ENCODE data around the gene CEP290.

DNA sequence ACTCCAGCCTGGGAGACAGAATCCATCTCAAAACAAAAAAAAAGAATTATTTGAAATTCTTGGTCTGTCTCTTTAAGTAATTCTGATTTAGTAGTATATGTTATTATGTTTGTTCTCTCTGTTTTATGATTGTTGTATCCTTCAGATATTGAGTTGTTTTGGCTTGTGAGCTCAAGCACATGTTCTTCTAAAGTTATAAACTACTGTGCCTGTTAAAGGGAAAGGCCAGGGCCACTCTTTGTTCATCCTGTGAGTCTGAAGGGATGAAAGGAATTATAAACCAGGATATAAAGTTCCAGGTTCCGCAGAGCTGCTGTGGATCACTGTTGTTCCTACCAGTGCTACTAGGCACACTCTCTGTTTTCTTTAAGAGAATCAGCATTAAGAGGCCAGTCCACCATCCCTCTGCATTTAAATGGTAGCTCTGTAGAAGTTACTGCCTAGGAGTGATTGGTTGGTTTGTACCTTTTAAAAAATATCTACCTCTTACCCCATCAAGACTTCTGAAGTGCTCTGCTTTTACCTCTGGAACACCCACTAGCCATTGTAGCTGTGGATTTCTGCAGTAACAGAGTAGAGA, 14.3 kb upstream of the CEP290 start:
- TF ChIP-seq KLF7 (tag by site-specific recombination; IDR thresholded peaks at IDR 0.05; ENCODE audit: borderline replicate concordance) (no peak), ZNF121 (tag by site-specific recombination; IDR thresholded peaks at IDR 0.05) (no peak), ZBTB20 (tag by site-specific recombination; IDR thresholded peaks at IDR 0.05) (no peak), ZNF133 (tag by site-specific recombination; IDR thresholded peaks at IDR 0.05) (no peak)
- TF ChIP-seq, protein P1, sequence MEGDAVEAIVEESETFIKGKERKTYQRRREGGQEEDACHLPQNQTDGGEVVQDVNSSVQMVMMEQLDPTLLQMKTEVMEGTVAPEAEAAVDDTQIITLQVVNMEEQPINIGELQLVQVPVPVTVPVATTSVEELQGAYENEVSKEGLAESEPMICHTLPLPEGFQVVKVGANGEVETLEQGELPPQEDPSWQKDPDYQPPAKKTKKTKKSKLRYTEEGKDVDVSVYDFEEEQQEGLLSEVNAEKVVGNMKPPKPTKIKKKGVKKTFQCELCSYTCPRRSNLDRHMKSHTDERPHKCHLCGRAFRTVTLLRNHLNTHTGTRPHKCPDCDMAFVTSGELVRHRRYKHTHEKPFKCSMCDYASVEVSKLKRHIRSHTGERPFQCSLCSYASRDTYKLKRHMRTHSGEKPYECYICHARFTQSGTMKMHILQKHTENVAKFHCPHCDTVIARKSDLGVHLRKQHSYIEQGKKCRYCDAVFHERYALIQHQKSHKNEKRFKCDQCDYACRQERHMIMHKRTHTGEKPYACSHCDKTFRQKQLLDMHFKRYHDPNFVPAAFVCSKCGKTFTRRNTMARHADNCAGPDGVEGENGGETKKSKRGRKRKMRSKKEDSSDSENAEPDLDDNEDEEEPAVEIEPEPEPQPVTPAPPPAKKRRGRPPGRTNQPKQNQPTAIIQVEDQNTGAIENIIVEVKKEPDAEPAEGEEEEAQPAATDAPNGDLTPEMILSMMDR (tag by site-specific recombination; IDR thresholded peaks at IDR 0.05): no peak
- TF ChIP-seq, protein P2, sequence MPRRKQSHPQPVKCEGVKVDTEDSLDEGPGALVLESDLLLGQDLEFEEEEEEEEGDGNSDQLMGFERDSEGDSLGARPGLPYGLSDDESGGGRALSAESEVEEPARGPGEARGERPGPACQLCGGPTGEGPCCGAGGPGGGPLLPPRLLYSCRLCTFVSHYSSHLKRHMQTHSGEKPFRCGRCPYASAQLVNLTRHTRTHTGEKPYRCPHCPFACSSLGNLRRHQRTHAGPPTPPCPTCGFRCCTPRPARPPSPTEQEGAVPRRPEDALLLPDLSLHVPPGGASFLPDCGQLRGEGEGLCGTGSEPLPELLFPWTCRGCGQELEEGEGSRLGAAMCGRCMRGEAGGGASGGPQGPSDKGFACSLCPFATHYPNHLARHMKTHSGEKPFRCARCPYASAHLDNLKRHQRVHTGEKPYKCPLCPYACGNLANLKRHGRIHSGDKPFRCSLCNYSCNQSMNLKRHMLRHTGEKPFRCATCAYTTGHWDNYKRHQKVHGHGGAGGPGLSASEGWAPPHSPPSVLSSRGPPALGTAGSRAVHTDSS (tag by site-specific recombination; IDR thresholded peaks at IDR 0.05): no peak
- TF ChIP-seq, protein P3, sequence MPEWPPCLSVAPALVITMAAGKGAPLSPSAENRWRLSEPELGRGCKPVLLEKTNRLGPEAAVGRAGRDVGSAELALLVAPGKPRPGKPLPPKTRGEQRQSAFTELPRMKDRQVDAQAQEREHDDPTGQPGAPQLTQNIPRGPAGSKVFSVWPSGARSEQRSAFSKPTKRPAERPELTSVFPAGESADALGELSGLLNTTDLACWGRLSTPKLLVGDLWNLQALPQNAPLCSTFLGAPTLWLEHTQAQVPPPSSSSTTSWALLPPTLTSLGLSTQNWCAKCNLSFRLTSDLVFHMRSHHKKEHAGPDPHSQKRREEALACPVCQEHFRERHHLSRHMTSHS (tag by site-specific recombination; IDR thresholded peaks at IDR 0.05): no peak
- TF ChIP-seq, protein P4, sequence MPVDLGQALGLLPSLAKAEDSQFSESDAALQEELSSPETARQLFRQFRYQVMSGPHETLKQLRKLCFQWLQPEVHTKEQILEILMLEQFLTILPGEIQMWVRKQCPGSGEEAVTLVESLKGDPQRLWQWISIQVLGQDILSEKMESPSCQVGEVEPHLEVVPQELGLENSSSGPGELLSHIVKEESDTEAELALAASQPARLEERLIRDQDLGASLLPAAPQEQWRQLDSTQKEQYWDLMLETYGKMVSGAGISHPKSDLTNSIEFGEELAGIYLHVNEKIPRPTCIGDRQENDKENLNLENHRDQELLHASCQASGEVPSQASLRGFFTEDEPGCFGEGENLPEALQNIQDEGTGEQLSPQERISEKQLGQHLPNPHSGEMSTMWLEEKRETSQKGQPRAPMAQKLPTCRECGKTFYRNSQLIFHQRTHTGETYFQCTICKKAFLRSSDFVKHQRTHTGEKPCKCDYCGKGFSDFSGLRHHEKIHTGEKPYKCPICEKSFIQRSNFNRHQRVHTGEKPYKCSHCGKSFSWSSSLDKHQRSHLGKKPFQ (tag by site-specific recombination; IDR thresholded peaks at IDR 0.05): no peak

Data from HEK293 (cell line).